K562 (cell line): ENCODE results near the gene ITPR1. TPM values are rescaled to one million over a fixed set of nuclear protein-coding genes. Genes with fewer than 3 reads are reported as not detected.

Source experiments
- ATAC-seq: fragments of 200-7000 bp; cut with Tn5 transposase; 3 replicates; pipeline ENCODE4 v1.9.1; 2020; ENCODE audit warnings: moderate library complexity
- BruUV-seq: library from RNA; stranded (reverse); fragments of 400-500 nt; replicated peaks from 2 replicates; lab custom pipeline; 2021; lab: Mats Ljungman, UMichigan
- CTCF ChIA-PET: fragments of 300-600 bp; formaldehyde crosslinking; extraction: SDS; loops from one replicate; lab custom pipeline; 2021; ENCODE audit warnings: low intra/inter-chr PET ratio; lab: Yijun Ruan, JAX
- POLR2A ChIA-PET: fragments of 300-600, 350-650 bp; sonication (Branson Sonifier 250); formaldehyde crosslinking; extraction: SDS; loops from one replicate; lab custom pipeline; 2021; ENCODE audit warnings: antibody characterized with exemption, inconsistent platforms; lab: Yijun Ruan, JAX
- DNase-seq, 4 experiments: peaks; one replicate each; pipeline versions ENCODE4 v3.0.0 to v3.0.0-alpha.2; 2011 to 2018; ENCODE audit warnings: low spot score in 3 of 4, mixed read lengths in 3 of 4; ENCODE audit errors: extremely low read depth in 1 of 4
- FAIRE-seq: peaks from 2 replicates; lab custom pipeline; 2011; peaks lifted over from hg19 to GRCh38; lab: Jason Lieb, UNC
- H2AFZ ChIP-seq: 2 replicates; pipeline ENCODE4 v1.6.0; 2011; ENCODE audit warnings: low read depth, low read length, control low read depth, inconsistent platforms
- H3K27ac ChIP-seq: fragments of 200-600 bp; 3 replicates; pipeline ENCODE4 v1.8.0; 2011; ENCODE audit warnings: low read depth, mild to moderate bottlenecking, control low read depth, inconsistent platforms, low read length, moderate library complexity, mixed read lengths; ENCODE audit errors: extremely low read depth
- H3K27me3 ChIP-seq, 2 experiments: fragments of 300-600 bp in 1 of 2; 2 replicates in 1 of 2; 3 replicates in 1 of 2; pipeline versions ENCODE4 v1.6.0 to v1.8.0; 2011; ENCODE audit warnings: inconsistent platforms in 2 of 2, low read length in 2 of 2, mild to moderate bottlenecking in 1 of 2, mixed read lengths in 1 of 2, moderate library complexity in 1 of 2; ENCODE audit not compliant: control insufficient read depth in 2 of 2, insufficient read depth in 2 of 2
- H3K36me3 ChIP-seq: fragments of 300-600 bp; 3 replicates; pipeline ENCODE4 v1.8.0; 2011; ENCODE audit warnings: mild to moderate bottlenecking, low read length, inconsistent platforms; ENCODE audit not compliant: control insufficient read depth, insufficient read depth
- H3K4me1 ChIP-seq, 2 experiments: fragments of 200-600 bp in 1 of 2; replicated peaks in 1 of 2; 2 replicates in 1 of 2; 3 replicates in 1 of 2; pipeline versions ENCODE4 v1.5.1 to v1.8.0; 2011; ENCODE audit warnings: inconsistent platforms in 2 of 2, low read length in 2 of 2, mild to moderate bottlenecking in 1 of 2, mixed read lengths in 1 of 2, moderate library complexity in 1 of 2; ENCODE audit not compliant: control insufficient read depth in 2 of 2, insufficient read depth in 2 of 2
- H3K4me2 ChIP-seq: 2 replicates; pipeline ENCODE4 v1.6.1; 2011; ENCODE audit warnings: low read length, control low read depth, inconsistent platforms, mixed read lengths; ENCODE audit not compliant: insufficient read depth
- H3K4me3 ChIP-seq: fragments of 200-600 bp; sonication (generic), shearing (Covaris generic); 2 replicates; pipeline ENCODE4 v1.5.1; 2016; ENCODE audit warnings: control low read depth, inconsistent platforms
- H3K79me2 ChIP-seq: fragments of 200-600 bp; 3 replicates; pipeline ENCODE4 v1.8.0; 2011; ENCODE audit warnings: low read length, inconsistent platforms; ENCODE audit not compliant: control insufficient read depth, insufficient read depth
- H3K9ac ChIP-seq, 2 experiments: 2 replicates each; pipeline versions ENCODE4 v1.6.0 to v1.6.1; 2011; ENCODE audit warnings: low read depth in 2 of 2, low read length in 2 of 2, control low read depth in 1 of 2, inconsistent platforms in 1 of 2, mild to moderate bottlenecking in 1 of 2, mixed read lengths in 1 of 2; ENCODE audit not compliant: insufficient read depth in 1 of 2
- H3K9me1 ChIP-seq: one replicate; pipeline ENCODE4 v1.6.0; 2011; ENCODE audit warnings: inconsistent platforms, mild to moderate bottlenecking, low read length, moderate library complexity; ENCODE audit not compliant: control insufficient read depth, insufficient read depth
- H3K9me3 ChIP-seq: replicated peaks from 2 replicates; pipeline ENCODE4 v1.5.1; 2011; ENCODE audit warnings: low read depth, low read length, inconsistent platforms; ENCODE audit not compliant: control insufficient read depth, insufficient read depth
- H4K20me1 ChIP-seq: replicated peaks from 2 replicates; pipeline ENCODE4 v1.6.1; 2011; ENCODE audit warnings: low read length, inconsistent platforms, mixed read lengths; ENCODE audit not compliant: control insufficient read depth, insufficient read depth
- CBFA2T2 ChIP-seq: fragments of 450-650 bp; conservative IDR thresholded peaks from 2 replicates; pipeline ENCODE4 v1.6.1; 2017; ENCODE audit warnings: mild to moderate bottlenecking
- CBX8 ChIP-seq: fragments of 200-600 bp; sonication (generic); IDR thresholded peaks from 2 replicates; pipeline ENCODE4 v1.6.1; 2012; ENCODE audit warnings: borderline replicate concordance, mixed run types, low read depth, mild to moderate bottlenecking, moderate library complexity, mixed read lengths, low read length, control low read depth, inconsistent platforms; ENCODE audit not compliant: poor library complexity, severe bottlenecking; ENCODE audit errors: extremely low read depth
- E2F3 ChIP-seq: fragments of 250-450 bp; sonication (Bioruptor Pico); IDR thresholded peaks from 2 replicates; pipeline ENCODE4 v1.4.0; 2020; ENCODE audit warnings: mild to moderate bottlenecking
- GATAD2B ChIP-seq: fragments of 450-650 bp; IDR thresholded peaks from 2 replicates; pipeline ENCODE4 v1.6.1; 2017; ENCODE audit warnings: mild to moderate bottlenecking, borderline replicate concordance
- HSF4 ChIP-seq: fragments of 250-450 bp; sonication (Bioruptor Pico); IDR thresholded peaks from 2 replicates; pipeline ENCODE4 v2.1.2; 2022; ENCODE audit warnings: mild to moderate bottlenecking, moderate library complexity, borderline replicate concordance
- MECOM ChIP-seq: fragments of 250-450 bp; sonication (Bioruptor Pico); IDR thresholded peaks from 2 replicates; pipeline ENCODE4 v1.8.0; 2022; ENCODE audit warnings: inconsistent platforms
- NR2C2 ChIP-seq, 2 experiments: fragments of 200-800 bp in 1 of 2; sonication (Bioruptor generic) in 1 of 2; sonication (generic) in 1 of 2; formaldehyde crosslinking in 1 of 2; IDR thresholded peaks; 2 replicates each; pipeline versions ENCODE4 v1.6.1 to v1.8.0; 2016 to 2022; ENCODE audit warnings: mild to moderate bottlenecking in 1 of 2, missing compliant biosample characterization in 1 of 2, missing genetic modification characterization in 1 of 2, missing genetic modification reagents in 1 of 2
- SNRNP70 ChIP-seq: fragments of 200-400 bp; formaldehyde crosslinking; optimal IDR thresholded peaks from 2 replicates; pipeline ENCODE3; 2017; ENCODE audit warnings: low read depth, low read length
- ZBTB7A ChIP-seq: IDR thresholded peaks from 2 replicates; pipeline ENCODE4 v1.6.1; 2011; ENCODE audit warnings: low read depth, mild to moderate bottlenecking, low read length, moderate library complexity, borderline replicate concordance; ENCODE audit not compliant: control insufficient read depth
- ZFPM2 ChIP-seq: fragments of 250-450 bp; sonication (Bioruptor Pico); IDR thresholded peaks from 2 replicates; pipeline ENCODE4 v1.5.1; 2022; ENCODE audit warnings: mild to moderate bottlenecking
- ZNF224 ChIP-seq: sonication (generic); formaldehyde crosslinking; IDR thresholded peaks from 2 replicates; pipeline ENCODE4 v1.8.0; 2022; ENCODE audit warnings: mild to moderate bottlenecking, missing genetic modification reagents
- ZNF408 ChIP-seq: fragments of 250-450 bp; sonication (Bioruptor Pico); IDR thresholded peaks from 2 replicates; pipeline ENCODE4 v1.4.0; 2020; ENCODE audit warnings: low read depth, mild to moderate bottlenecking, moderate library complexity
- ZNF41 ChIP-seq: fragments of 250-450 bp; sonication (Bioruptor Pico); conservative IDR thresholded peaks from 2 replicates; pipeline ENCODE4 v1.4.0; 2020; ENCODE audit warnings: mild to moderate bottlenecking
- ZNF717 ChIP-seq: fragments of 250-450 bp; sonication (Bioruptor Pico); IDR thresholded peaks from 2 replicates; pipeline ENCODE4 v1.5.0; 2021
- WGBS: fragments of 100-300 bp; shearing (Covaris generic); methylation state at CpG from one replicate; pipeline ENCODE4 v1.1.6; 2016; ENCODE audit warnings: low coverage, mixed read lengths; ENCODE audit not compliant: insufficient coverage; ENCODE audit errors: missing lambda C conversion rate; 5-methylcytosine and 5-hydroxymethylcytosine counted together
- in situ Hi-C: fragments of 300-500 bp; cut with MboI; formaldehyde crosslinking; loops from 4 replicates; pipeline ENCODE4 v1.15.0; 2018; ENCODE audit warnings: inconsistent platforms, mixed read lengths
- intact Hi-C: fragments of 100-400 bp; cut with micrococcal nuclease; formaldehyde crosslinking; loops from 2 replicates; pipeline ENCODE4 v1.14.2; 2022
- polyA plus RNA-seq, 8 experiments: library from polyadenylated mRNA; depleted of rRNA in 4 of 8; stranded (reverse) in 5 of 8; unstranded in 3 of 8; fragments of >200 nt; fragmentation: Nextera tagmentation in 2 of 8; fragmentation: Illumina TruSeq in 1 of 8; extraction: Ambion mirVana in 2 of 8; extraction: Trizol in 1 of 8; gene quantifications; 2 replicates each; pipeline versions ENCODE4 v1.2.1 to v1.2.3, GENCODE V29; 2011 to 2014; ENCODE audit warnings: inconsistent platforms in 1 of 8, missing spikeins in 1 of 8
- total RNA-seq, 7 experiments: library from RNA; depleted of rRNA in 6 of 7; stranded (reverse); fragments of >200 nt in 6 of 7; fragmentation: Illumina TruSeq in 2 of 7; extraction: Trizol in 2 of 7; gene quantifications; 2 replicates each; pipeline versions ENCODE4 v1.2.1 to v1.2.3, GENCODE V29; 2011 to 2021; ENCODE audit warnings: low replicate concordance in 1 of 7
- TF ChIP-seq, protein P1 (sequence below), 2 experiments: fragments of 450-650 bp; conservative IDR thresholded peaks; 2 replicates each; pipeline ENCODE4 v1.6.1; 2017; ENCODE audit warnings: mild to moderate bottlenecking in 2 of 2, moderate library complexity in 2 of 2
- TF ChIP-seq, protein P2 (sequence below): fragments of 250-450 bp; sonication (Bioruptor Pico); IDR thresholded peaks from 2 replicates; pipeline ENCODE4 v1.8.0; 2021; ENCODE audit warnings: mild to moderate bottlenecking, moderate library complexity

Gene ITPR1
- total and polyA plus RNA-seq, 9 of the 15 experiments (the other 6 are each of a cell fraction or from before 2014, with no cell fraction given), result 22.4 to 40.0 (median 27.4) TPM

DNA sequence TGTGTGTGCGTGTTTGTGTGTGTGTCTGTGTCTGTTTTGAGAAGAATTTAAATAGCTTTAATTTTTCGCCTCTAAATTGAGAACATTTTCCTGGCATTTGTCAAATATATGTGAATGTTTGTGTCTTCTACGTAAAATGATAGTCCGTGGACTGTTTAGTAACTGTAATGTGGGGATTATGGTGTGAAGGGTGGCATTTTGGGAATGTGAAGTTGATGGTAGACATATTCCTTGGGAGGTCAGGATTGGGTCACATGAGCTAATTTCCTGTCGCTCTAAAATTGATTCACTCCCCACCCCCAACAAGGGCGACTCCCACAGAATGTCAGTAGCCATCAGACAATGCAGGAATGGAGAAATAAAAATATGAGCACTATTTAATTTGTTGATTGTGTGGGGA is 107.3 kb downstream of the ITPR1 start:
- H3K36me3 ChIP-seq, result no peaks in the 10 kb centered on the region
- H3K27ac ChIP-seq, result no peak overlapping the region
- no peak for DNase-seq
- no peaks in the 10 kb centered on the region for H3K9me3 ChIP-seq
- intact Hi-C loops (no loop called here), in situ Hi-C loops (no loop called here)
- H3K4me3 ChIP-seq, result no peak overlapping the region
- H3K4me1 ChIP-seq, result peaks cover 0 to 6% of the 10 kb centered on the region in 2 experiments; a peak in 2 of 5 replicates
- POLR2A ChIA-PET, result interaction anchor here (1.0 to 2.4 kb wide), 2 partner anchors 9 to 16 kb away, joined by 3 to 8 read pairs; no protein-coding TSS in a partner anchor
- WGBS, result 49% methylated on average over 6 of the region's 6 CpGs
- no peak overlapping the region for H2AFZ ChIP-seq
- CTCF ChIA-PET, result no interaction called here
- FAIRE-seq, result no peak
- no peak overlapping the region for H3K4me2 ChIP-seq
- no peak for ATAC-seq
- no peaks in the 10 kb centered on the region for H3K79me2 ChIP-seq
- no peaks in the 10 kb centered on the region for H3K27me3 ChIP-seq
- no peak overlapping the region for H3K9ac ChIP-seq
- TF ChIP-seq ZNF408 (CRISPR knock-in tag) (no peak), NR2C2 (CRISPR knock-in tag; IDR thresholded peaks at IDR 0.05) (no peak), NR2C2 (tag; IDR thresholded peaks at IDR 0.05) (no peak), ZNF41 (CRISPR knock-in tag) (no peak), ZNF717 (CRISPR knock-in tag) (no peak), MECOM (CRISPR knock-in tag) (no peak), ZBTB7A (no peak), ZFPM2 (CRISPR knock-in tag) (no peak), ZNF224 (no peak), E2F3 (CRISPR knock-in tag) (no peak), GATAD2B (no peak), CBX8 (no peak), CBFA2T2 (no peak), SNRNP70 (no peak), HSF4 (CRISPR knock-in tag) (no peak)
- TF ChIP-seq, protein P1, sequence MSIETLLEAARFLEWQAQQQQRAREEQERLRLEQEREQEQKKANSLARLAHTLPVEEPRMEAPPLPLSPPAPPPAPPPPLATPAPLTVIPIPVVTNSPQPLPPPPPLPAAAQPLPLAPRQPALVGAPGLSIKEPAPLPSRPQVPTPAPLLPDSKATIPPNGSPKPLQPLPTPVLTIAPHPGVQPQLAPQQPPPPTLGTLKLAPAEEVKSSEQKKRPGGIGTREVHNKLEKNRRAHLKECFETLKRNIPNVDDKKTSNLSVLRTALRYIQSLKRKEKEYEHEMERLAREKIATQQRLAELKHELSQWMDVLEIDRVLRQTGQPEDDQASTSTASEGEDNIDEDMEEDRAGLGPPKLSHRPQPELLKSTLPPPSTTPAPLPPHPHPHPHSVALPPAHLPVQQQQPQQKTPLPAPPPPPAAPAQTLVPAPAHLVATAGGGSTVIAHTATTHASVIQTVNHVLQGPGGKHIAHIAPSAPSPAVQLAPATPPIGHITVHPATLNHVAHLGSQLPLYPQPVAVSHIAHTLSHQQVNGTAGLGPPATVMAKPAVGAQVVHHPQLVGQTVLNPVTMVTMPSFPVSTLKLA (conservative IDR thresholded peaks at IDR 0.05), result no peak
- TF ChIP-seq, protein P2, sequence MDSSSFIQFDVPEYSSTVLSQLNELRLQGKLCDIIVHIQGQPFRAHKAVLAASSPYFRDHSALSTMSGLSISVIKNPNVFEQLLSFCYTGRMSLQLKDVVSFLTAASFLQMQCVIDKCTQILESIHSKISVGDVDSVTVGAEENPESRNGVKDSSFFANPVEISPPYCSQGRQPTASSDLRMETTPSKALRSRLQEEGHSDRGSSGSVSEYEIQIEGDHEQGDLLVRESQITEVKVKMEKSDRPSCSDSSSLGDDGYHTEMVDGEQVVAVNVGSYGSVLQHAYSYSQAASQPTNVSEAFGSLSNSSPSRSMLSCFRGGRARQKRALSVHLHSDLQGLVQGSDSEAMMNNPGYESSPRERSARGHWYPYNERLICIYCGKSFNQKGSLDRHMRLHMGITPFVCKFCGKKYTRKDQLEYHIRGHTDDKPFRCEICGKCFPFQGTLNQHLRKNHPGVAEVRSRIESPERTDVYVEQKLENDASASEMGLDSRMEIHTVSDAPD (CRISPR knock-in tag), result no peak
- no peaks in the 10 kb centered on the region for H4K20me1 ChIP-seq
- BruUV-seq, result no TSS peak
- no peaks in the 10 kb centered on the region for H3K9me1 ChIP-seq
